Suprapubic skin (tissue), 4 donors: Measurements from ENCODE around the gene ZNF44. TPM values are rescaled to one million over a fixed set of nuclear protein-coding genes. Genes with fewer than 3 reads are reported as not detected.

Experiments
- DNase-seq, 2 donors: peaks; one replicate each; pipeline ENCODE4 v3.0.0-alpha.2; 2019; ENCODE audit warnings: low spot score in 2 of 2
- H3K27ac ChIP-seq: fragments of 200-600 bp; sonication (generic); one replicate; pipeline ENCODE4 v1.5.1; 2019
- H3K27me3 ChIP-seq: fragments of 200-600 bp; sonication (generic); one replicate; pipeline ENCODE4 v1.5.1; 2019
- H3K36me3 ChIP-seq: fragments of 200-600 bp; sonication (generic); one replicate; pipeline ENCODE4 v1.5.1; 2019
- H3K4me1 ChIP-seq: fragments of 200-600 bp; sonication (generic); one replicate; pipeline ENCODE4 v1.5.1; 2019
- H3K4me3 ChIP-seq: fragments of 200-600 bp; sonication (generic); one replicate; pipeline ENCODE4 v1.5.1; 2019; ENCODE audit warnings: mild to moderate bottlenecking
- H3K9me3 ChIP-seq: fragments of 200-600 bp; sonication (generic); one replicate; pipeline ENCODE4 v1.5.1; 2019
- CTCF ChIP-seq, 2 donors: fragments of 200-600 bp in 1 of 2; fragments of 450-650 bp in 1 of 2; sonication (generic) in 1 of 2; IDR thresholded peaks; one replicate each; pipeline ENCODE4 v1.5.1; 2016 to 2019; ENCODE audit warnings: antibody characterized with exemption in 2 of 2, mild to moderate bottlenecking in 1 of 2, moderate library complexity in 1 of 2
- EP300 ChIP-seq: sonication (generic); formaldehyde crosslinking; IDR thresholded peaks from one replicate; pipeline ENCODE4 v1.6.1; 2017; ENCODE audit warnings: antibody characterized with exemption
- POLR2A ChIP-seq, 2 donors: fragments of 450-650 bp; IDR thresholded peaks; one replicate each; pipeline ENCODE4 v1.6.1; 2017; ENCODE audit warnings: antibody characterized with exemption in 2 of 2, mild to moderate bottlenecking in 2 of 2, moderate library complexity in 2 of 2
- POLR2AphosphoS5 ChIP-seq, 3 donors: sonication (generic); formaldehyde crosslinking; IDR thresholded peaks; one replicate each; pipeline ENCODE4 v1.6.1; 2017; ENCODE audit warnings: antibody characterized with exemption in 3 of 3
- WGBS: methylation state at CpG from one replicate; pipeline ENCODE4 v1.1.5; 2018; 5-methylcytosine and 5-hydroxymethylcytosine counted together
- total RNA-seq, 4 donors: library from RNA; depleted of rRNA; stranded (reverse); fragments of >200 nt; gene quantifications; one replicate each; pipeline ENCODE4 v1.1.0, GENCODE V29; 2016

ZNF44 gene
- total RNA-seq, 4 donors from 2014 or later: 7.2 to 24.2 (median 11.7) TPM

- 92% methylated on average over 3 of the region's 3 CpGs for whole genome bisulfite sequencing
- H3K4me3 ChIP-seq: no peak overlapping the region
- no peak for TF ChIP-seq POLR2AphosphoS5 (IDR thresholded peaks at IDR 0.05)
- TF ChIP-seq EP300: no peak
- TF ChIP-seq CTCF (IDR thresholded peaks at IDR 0.05): no peak
- TF ChIP-seq POLR2A (IDR thresholded peaks at IDR 0.05): no peak
- H3K27ac ChIP-seq: no peak overlapping the region
- peaks cover 35% of the 10 kb centered on the region for H3K36me3 ChIP-seq
- H3K27me3 ChIP-seq: no peaks in the 10 kb centered on the region
- no peaks in the 10 kb centered on the region for H3K9me3 ChIP-seq
- no peak for DNase-seq
- H3K4me1 ChIP-seq: no peaks in the 10 kb centered on the region
Measured at GRCh38 chr19:12232961-12233360, 61.7 kb downstream of the ZNF44 start.

- H3K27me3 ChIP-seq: no peaks in the 10 kb centered on the region
- no peak overlapping the region for H3K27ac ChIP-seq
- no peaks in the 10 kb centered on the region for H3K4me1 ChIP-seq
- WGBS: 95% methylated on average over 6 of the region's 6 CpGs
- peaks cover 23% of the 10 kb centered on the region for H3K36me3 ChIP-seq
- TF ChIP-seq EP300 (no peak), POLR2A (IDR thresholded peaks at IDR 0.05) (no peak), CTCF (IDR thresholded peaks at IDR 0.05) (no peak), POLR2AphosphoS5 (IDR thresholded peaks at IDR 0.05) (no peak)
- H3K4me3 ChIP-seq: no peak overlapping the region
- H3K9me3 ChIP-seq: no peaks in the 10 kb centered on the region
- DNase-seq: no peak
Measured at GRCh38 chr19:12230751-12231733, 63.6 kb downstream of the ZNF44 start.

GRCh38 chr19:12229990-12230389 lies 64.7 kb downstream of the ZNF44 start:
- H3K27me3 ChIP-seq: no peaks in the 10 kb centered on the region
- H3K27ac ChIP-seq: no peak overlapping the region
- WGBS: 92% methylated on average over 3 of the region's 3 CpGs
- no peaks in the 10 kb centered on the region for H3K9me3 ChIP-seq
- no peak overlapping the region for H3K4me3 ChIP-seq
- no peak for DNase-seq
- H3K36me3 ChIP-seq: peaks cover 26% of the 10 kb centered on the region
- TF ChIP-seq POLR2A (IDR thresholded peaks at IDR 0.05) (no peak), POLR2AphosphoS5 (IDR thresholded peaks at IDR 0.05) (no peak), CTCF (IDR thresholded peaks at IDR 0.05) (no peak), EP300 (no peak)
- no peaks in the 10 kb centered on the region for H3K4me1 ChIP-seq

- TF ChIP-seq CTCF (IDR thresholded peaks at IDR 0.05) (no peak), POLR2AphosphoS5 (IDR thresholded peaks at IDR 0.05) (no peak), POLR2A (IDR thresholded peaks at IDR 0.05) (no peak), EP300 (no peak)
- no peak overlapping the region for H3K4me3 ChIP-seq
- H3K36me3 ChIP-seq: peaks cover 11% of the 10 kb centered on the region
- DNase-seq: no peak
- H3K27ac ChIP-seq: no peak overlapping the region
- peaks cover 3% of the 10 kb centered on the region for H3K9me3 ChIP-seq
- WGBS: 91% methylated on average over 6 of the region's 6 CpGs
- no peaks in the 10 kb centered on the region for H3K4me1 ChIP-seq
- no peaks in the 10 kb centered on the region for H3K27me3 ChIP-seq
Measured at GRCh38 chr19:12224676-12225075, 70.0 kb downstream of the ZNF44 start.

GRCh38 chr19:12222980-12223630 lies 71.6 kb downstream of the ZNF44 start:
- Histone ChIP-seq H3K36me3 (peaks cover 8% of the 10 kb centered on the region), H3K4me3 (no peak overlapping the region), H3K27me3 (no peaks in the 10 kb centered on the region), H3K27ac (no peak overlapping the region), H3K4me1 (no peaks in the 10 kb centered on the region), H3K9me3 (peaks cover 5% of the 10 kb centered on the region)
- TF ChIP-seq CTCF (IDR thresholded peaks at IDR 0.05) (no peak), POLR2AphosphoS5 (IDR thresholded peaks at IDR 0.05) (no peak), EP300 (no peak), POLR2A (IDR thresholded peaks at IDR 0.05) (no peak)
- no peak for DNase-seq
- 55% methylated on average over 1 of the region's 1 CpG for WGBS
